ENCODE measurements around the gene MIER2.

DNA sequence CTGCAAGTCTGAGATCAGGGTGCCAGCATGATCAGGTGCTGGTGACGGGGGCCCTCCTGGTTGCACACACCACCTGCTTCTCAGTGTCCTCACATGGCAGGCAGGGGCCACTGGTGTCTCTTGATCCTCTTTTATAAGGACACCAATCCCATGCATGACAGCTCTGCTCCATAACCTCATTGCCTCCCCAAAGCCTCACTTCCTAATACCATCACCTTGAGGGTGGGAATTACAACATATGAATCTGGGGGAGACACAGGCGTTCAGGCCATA is 15.0 kb upstream of the MIER2 start:
- TF ChIP-seq, protein P1, sequence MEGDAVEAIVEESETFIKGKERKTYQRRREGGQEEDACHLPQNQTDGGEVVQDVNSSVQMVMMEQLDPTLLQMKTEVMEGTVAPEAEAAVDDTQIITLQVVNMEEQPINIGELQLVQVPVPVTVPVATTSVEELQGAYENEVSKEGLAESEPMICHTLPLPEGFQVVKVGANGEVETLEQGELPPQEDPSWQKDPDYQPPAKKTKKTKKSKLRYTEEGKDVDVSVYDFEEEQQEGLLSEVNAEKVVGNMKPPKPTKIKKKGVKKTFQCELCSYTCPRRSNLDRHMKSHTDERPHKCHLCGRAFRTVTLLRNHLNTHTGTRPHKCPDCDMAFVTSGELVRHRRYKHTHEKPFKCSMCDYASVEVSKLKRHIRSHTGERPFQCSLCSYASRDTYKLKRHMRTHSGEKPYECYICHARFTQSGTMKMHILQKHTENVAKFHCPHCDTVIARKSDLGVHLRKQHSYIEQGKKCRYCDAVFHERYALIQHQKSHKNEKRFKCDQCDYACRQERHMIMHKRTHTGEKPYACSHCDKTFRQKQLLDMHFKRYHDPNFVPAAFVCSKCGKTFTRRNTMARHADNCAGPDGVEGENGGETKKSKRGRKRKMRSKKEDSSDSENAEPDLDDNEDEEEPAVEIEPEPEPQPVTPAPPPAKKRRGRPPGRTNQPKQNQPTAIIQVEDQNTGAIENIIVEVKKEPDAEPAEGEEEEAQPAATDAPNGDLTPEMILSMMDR (IDR thresholded peaks at IDR 0.05; ENCODE audit: borderline replicate concordance, extremely low read depth, low read length, poor library complexity, severe bottlenecking) = no peak
- TF ChIP-seq EZH2 (IDR thresholded peaks at IDR 0.05; ENCODE audit: borderline replicate concordance, low read depth, low read length, severe bottlenecking) = no peak
